Ecto neural progenitor cell (in vitro differentiated cells): Measurements from ENCODE around the gene KDM6B.
"Not testable (repeated sequence)": the region's sequence is repeated elsewhere in the genome, so short reads cannot be mapped to it uniquely, and the experiment has no call there.

Experiments
- DNase-seq: peaks from one replicate; pipeline ENCODE4 v3.0.0-alpha.2; 2018; ENCODE audit warnings: low spot score

The KDM6B gene, protein sequence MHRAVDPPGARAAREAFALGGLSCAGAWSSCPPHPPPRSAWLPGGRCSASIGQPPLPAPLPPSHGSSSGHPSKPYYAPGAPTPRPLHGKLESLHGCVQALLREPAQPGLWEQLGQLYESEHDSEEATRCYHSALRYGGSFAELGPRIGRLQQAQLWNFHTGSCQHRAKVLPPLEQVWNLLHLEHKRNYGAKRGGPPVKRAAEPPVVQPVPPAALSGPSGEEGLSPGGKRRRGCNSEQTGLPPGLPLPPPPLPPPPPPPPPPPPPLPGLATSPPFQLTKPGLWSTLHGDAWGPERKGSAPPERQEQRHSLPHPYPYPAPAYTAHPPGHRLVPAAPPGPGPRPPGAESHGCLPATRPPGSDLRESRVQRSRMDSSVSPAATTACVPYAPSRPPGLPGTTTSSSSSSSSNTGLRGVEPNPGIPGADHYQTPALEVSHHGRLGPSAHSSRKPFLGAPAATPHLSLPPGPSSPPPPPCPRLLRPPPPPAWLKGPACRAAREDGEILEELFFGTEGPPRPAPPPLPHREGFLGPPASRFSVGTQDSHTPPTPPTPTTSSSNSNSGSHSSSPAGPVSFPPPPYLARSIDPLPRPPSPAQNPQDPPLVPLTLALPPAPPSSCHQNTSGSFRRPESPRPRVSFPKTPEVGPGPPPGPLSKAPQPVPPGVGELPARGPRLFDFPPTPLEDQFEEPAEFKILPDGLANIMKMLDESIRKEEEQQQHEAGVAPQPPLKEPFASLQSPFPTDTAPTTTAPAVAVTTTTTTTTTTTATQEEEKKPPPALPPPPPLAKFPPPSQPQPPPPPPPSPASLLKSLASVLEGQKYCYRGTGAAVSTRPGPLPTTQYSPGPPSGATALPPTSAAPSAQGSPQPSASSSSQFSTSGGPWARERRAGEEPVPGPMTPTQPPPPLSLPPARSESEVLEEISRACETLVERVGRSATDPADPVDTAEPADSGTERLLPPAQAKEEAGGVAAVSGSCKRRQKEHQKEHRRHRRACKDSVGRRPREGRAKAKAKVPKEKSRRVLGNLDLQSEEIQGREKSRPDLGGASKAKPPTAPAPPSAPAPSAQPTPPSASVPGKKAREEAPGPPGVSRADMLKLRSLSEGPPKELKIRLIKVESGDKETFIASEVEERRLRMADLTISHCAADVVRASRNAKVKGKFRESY (N-terminal part only)

DNA sequence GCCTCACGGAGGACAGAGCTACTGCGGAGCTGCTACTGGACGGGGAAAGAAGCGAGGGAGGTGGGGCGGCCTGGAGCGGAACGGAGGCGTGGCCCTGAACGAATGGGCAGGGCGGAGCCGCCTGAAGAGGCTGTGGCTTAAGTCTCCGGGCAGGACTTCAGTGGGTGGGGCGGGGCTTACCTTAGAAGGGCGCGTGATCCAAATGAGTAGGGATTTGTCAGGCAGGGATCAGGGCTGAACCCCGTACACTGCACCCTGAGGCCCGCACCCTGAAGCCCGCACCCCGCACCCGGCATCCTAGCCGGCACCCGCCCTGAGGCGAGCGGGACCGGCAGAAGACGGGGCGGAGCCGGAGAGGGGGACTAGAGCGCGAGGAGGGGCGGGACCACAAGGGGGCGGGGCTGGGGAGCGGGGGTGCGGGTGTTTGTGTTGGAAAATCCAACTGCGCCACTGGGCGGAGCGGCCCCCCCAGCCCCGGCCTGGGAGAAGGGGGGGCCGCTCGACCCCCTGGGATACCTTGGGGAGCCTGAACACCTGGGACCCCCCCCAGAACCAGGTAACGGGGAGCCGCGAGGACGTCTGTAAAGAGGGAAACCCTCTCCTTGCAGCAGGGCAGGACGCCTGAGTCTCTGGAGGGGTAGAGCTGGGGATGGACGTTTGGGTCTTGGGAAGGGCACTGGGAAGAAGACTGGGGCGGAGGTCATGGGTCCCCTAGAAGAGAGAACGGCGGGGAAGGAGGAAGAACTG is at the start of gene KDM6B:
Gene KDM6B (plus strand): TSS at position 423 of the 747 bp plus-strand sequence. CDS start 11,338 bp downstream, outside the sequence.
- peak; percentile 95 for DNase-seq

DNA sequence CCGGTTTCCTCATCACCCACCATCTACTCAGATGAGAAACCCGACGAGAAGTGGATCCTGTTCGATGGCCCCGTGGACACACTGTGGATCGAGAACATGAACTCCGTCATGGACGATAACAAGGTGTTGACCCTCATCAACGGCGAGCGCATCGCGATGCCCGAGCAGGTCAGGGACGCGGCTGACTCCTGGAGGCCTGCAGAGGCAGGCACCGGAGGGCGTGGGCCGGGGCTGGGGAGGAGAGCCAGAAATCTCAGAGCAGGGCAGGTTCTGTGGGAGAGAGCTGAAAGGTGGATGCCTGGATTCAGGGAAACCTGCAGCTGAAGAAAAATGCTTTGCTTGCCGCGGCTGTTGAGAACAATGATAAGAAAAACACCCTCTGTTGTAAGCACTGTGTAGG is 47.2 kb upstream of the KDM6B start:
- DNase-seq = no peak

DNA sequence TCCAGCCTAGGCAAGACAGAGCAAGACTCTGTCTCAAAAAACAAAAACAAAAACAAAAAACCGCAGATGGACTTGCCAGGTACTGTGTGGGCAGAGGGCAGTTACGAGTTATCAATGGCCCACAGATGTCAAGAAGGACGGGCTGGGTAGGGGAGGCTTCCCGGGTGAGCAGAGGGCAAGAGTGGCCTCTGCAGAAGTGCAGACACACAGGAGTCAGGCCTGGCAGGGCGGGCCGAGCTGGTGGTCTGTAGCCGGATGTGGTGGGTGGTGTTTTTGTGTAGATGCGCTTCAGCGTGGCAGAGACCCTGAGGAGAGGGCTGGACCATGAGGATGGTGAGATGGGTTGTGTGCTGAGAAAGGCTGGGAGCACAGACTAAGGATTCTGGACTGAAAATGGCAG is 44.9 kb upstream of the KDM6B start:
- no peak for DNase-seq

DNA sequence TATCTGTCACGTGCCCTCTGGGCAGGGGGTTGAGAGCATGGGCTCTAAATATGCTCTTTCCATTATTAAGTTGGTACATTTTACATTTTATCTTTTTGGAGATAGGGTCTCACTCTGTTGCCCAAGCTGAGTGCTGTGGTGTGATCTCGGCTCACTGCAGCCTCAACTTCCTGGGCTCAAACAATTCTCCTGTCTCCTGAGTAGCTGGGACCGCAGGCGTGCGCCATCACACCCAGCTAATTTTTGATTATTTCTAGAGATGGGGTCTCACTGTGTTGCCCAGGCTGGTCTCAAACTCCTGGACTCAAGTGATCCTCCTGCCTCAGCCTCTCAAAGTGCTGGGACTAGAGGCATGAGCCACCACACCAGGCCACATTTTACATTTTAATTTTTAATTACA is 43.9 kb upstream of the KDM6B start:
- no peak for DNase-seq

DNA sequence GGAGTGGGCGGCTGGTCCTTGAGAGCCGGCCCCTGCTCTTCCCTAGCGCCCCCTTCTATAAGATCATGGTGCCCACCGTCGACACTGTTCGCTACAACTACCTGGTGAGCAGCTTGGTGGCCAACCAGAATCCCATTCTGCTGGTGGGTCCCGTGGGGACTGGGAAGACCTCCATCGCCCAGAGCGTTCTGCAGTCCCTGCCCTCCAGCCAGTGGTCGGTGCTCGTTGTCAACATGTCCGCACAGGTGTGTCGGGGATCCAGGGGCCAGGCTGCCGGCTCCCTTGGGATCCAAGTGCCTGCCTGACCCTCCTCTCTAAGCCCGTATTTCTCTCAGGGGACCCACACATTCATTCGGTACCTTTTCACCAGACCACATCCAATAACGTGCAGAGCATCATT is 41.4 kb upstream of the KDM6B start:
- no peak for DNase-seq

DNA sequence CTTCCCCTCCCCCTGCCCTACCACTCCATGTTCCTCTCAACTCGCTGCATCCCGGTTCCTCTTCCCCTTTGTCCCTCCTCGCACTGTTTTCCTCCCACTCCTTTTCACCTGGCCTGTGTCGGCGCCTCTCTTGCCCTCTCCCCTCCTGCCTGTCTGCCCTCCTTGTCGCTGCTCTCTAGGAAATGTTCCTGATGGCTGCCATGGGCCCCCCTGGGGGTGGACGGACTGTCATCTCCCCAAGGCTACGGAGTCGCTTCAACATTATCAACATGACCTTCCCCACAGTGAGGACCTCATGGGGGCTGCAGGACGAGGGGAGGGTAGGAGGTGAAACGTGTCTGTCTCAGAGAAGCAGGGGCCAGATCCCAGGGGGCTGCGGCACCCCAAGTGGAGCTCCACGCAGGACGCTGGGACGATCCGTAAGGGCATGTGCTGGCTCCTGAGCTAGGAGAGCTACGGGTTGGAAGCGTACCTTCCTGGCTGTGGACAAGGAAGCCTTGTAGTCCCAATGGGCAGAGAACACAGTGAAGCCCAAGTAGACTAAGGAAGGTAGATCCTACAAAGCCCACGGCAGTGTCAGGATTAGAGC is 39.8 kb upstream of the KDM6B start:
- DNase-seq = no peak

DNA sequence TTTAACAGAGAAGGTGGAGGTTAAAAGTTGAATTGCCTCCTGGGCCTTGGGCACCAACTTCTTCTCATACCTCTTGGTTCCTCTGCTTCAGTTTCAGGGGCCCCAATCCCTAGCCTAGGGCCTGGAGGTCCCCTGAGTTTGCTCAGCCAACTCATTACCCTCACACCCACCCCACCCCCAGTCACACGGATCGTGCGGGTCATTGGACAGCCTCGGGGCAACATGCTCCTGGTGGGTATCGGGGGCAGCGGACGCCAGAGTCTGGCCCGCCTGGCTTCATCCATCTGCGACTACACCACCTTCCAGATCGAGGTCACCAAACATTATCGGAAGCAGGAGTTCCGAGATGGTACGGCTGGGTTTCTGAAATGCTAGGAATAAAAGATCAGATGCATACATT is 36.0 kb upstream of the KDM6B start:
- no peak for DNase-seq

DNA sequence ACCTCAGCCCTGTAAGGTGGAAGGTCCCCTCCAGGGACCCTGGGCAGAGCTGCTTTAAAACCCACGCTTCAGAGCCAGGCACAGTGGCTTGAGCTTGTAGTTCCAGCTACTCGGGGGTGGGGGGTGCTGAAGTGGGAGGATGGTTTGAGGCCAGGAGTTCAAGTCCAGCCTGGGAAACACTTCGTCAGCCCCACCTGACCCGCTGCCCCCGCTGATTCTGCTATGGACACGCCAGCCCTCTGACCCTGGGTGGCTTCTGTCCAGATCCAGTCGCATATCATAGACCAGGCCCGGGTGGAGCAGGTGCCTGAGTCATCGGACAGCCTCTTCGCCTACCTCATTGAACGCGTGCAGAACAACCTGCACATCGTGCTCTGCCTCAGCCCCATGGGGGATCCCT is 35.2 kb upstream of the KDM6B start:
- no peak for DNase-seq

DNA sequence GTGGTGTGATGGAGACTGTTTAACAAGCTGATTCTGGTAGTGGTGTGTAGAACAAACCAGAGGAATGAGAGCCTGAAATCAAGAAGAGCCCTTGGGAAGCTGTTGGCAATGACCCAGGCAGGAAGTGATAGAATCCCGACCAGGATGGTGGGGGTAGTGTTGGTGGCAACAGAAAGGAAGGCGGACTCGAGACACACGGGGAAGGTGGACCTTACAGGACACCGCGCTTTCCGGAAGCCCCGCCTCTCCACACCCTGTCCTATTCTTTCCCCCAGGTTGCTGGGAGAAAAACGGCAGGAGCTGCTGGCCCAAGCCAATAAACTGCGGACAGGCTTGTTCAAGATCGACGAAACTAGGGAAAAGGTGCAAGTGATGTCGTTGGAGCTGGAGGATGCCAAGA is 30.0 kb upstream of the KDM6B start:
- no peak for DNase-seq

DNA sequence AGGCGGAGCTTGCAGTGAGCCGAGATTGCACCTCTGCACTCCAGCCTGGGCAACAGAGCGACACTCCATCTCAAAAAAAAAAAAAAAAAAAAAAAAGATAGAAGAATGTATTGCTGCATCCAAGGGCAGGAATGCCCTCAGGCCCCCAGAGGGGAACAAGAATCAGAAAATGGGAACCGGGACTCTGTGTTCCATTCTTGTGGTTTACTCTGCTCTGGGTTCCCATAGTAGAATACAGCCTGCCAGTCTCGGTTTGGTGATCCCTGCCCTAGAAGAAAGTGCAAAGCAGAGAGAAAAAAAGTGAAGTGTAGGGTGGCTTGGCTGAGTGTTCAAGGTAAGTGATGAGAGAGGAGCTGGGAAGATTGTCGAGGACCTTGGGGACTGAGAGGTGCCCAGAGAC is 27.4 kb upstream of the KDM6B start:
- no peak for DNase-seq

DNA sequence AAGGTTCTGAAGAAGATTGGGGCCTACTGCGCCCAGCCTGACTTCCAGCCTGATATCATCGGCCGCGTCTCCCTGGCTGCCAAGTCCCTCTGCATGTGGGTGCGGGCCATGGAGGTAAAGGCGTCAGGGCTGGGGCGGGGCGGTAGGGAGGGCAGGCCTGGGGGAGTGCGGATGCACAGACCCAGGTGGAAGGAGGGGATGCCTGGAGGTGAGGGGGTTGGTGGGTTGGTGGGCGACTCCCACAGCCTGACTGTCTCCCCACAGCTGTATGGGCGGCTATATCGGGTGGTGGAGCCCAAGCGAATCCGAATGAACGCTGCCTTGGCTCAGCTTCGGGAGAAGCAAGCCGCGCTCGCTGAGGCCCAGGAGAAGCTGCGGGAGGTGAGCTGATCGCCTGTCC is 26.8 kb upstream of the KDM6B start:
- DNase-seq = no peak

DNA sequence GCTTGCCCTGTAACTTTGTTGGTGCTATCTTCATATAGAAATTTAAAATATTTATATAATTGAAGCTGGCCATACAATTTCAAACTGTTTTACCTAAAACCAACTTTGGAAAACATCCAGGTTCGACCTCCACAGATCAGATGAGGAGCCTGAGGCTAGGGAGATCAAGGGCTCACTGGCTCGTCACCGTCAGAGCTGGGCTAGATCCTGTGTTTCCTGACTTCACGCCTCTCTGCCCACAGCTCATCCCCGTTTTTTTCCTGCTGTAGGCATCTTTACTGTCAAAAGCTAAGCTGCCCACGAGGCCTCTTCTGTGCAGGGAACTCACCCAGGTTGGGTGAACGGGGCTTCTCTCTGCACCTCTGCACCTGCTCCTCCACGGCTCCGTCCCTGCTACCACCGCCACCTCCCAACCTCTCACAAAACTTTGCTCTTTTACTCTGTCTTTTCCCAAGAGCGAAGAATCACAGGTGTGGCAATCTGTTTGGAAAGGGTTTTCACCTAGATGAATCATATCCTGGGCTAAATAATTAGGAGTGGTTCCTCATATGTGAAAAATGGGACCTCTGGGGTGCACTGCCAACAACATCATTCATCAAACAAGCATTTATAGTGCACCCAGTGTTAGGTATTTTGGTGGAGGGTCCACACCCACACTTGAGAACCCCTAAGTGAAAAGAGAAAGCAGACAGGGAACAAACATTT is 24.8 kb upstream of the KDM6B start:
- no peak for DNase-seq

DNA sequence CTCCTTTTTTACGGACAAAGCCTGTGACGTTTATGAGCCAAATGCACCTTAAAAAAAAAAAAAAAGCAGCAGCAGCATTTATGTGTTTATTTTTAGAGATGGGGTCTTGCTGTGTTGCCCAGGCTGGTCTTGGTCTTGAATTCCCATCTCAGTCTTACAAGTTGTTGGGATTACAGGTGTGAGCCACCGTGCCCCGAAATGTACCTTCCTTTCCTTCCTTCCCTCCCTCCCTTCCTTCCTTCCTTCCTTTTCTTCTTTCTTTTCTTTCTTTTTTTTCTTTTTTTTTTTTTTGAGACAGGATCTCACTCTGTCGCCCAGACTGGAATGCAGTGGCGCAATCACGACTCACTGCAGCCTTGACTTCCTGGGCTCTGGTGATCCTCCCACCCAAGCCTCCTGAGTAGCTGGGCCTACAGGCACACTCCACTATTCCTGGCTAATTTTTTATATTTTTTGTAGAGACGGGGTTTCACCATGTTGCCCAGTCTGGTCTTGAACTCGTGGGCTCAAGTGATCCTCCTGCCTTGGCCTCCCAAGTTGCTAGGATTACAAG is 24.1 kb upstream of the KDM6B start:
- not testable (repeated sequence) for DNase-seq

DNA sequence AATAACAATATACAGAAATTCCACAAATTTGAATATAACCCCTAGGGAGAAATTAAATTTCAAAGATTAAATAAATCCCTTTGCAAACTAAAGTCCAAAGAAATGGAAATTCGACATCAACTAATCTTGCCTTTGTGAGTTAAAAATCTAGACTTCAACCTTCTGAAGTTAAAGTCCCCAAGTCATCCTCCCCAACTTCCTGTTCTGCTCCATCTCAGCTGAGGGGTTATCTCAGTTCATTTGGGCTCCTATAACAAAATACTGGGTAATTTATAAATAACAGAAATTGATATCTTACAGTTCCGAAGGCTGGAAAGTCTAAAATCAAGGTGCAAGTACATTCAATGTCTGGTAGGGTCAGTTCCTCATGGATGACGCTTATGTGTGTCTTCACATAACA is 22.8 kb upstream of the KDM6B start:
- DNase-seq = no peak

DNA sequence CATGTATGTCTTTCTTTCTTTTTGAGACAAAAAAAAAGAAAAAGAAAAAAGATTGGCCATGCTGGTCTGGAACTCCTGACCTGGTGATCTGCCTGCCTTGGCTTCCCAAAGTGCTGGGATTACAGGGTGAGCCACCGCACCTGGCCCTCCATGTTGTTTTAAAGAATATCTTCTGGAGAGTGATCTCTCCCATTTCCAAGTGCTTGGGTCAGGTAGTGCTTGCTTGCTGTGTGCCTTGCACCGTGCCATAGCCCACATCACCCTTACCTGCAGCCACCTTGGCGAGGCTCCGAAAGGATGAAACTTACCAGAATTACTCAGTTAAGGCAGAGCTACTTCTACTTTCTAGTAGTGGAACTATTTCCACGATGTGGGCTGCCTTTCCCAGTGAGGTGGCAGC is 19.0 kb upstream of the KDM6B start:
- no peak for DNase-seq

DNA sequence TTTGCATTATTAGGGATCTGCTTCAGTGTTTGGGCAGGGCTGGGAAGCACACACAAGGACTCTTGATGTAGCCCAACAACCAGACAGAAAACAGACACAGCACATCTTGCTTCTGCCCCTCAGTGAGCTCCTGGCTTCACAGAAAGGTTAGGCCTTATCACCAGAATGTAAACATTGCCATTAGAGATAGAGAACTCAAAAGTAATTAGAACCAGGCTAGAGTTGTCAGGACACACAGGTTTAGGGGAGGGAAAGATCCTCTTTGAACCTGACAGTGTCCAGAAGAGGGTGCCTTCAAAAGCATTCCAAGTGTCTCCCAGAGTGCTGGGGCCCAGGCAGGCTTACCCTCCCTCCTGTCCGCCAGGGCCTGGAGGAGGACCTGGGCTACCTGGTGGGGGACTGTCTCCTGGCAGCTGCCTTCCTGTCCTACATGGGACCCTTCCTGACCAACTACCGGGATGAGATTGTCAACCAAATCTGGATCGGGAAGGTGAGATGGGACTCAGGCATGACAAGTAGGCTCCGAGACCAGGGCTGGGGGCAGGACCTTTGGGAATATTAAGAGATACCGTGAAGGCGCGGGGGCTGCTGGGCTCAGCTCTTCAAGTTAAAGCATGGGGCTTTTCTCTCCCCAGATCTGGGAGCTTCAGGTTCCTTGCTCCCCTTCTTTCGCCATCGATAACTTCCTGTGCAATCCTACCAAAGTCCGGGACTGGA is 16.9 kb upstream of the KDM6B start:
- no peak for DNase-seq

DNA sequence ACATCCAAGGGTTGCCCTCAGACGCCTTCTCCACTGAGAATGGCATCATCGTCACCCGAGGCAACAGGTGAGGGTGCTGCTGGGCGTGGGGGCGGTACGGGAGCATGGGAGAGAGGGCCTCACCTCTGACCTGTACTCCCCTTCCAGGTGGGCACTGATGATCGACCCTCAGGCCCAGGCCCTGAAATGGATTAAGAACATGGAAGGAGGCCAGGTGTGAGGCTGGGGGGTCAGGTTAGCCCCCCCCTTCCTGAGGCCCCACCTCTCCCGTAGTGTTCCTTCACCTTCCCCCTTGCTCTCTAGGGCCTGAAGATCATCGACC is 16.4 kb upstream of the KDM6B start:
- DNase-seq = no peak

DNA sequence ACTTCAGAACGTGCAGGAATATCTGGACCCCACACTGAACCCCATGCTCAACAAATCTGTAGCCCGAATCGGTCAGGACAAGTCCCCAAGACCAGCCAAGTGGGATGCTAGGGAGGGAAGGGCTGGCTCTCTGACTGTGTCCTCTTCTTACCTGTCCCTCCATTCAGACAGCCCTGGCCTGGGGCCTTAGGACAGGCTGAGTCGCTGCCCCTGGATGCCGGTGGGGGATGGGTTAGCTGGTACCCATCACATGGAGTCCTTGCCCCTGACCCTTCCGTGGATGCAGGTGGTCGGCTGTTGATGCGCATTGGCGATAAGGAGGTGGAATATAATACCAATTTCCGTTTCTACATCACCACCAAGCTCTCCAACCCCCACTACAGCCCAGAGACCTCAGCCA is 16.0 kb upstream of the KDM6B start:
- DNase-seq = peak; percentile 42

DNA sequence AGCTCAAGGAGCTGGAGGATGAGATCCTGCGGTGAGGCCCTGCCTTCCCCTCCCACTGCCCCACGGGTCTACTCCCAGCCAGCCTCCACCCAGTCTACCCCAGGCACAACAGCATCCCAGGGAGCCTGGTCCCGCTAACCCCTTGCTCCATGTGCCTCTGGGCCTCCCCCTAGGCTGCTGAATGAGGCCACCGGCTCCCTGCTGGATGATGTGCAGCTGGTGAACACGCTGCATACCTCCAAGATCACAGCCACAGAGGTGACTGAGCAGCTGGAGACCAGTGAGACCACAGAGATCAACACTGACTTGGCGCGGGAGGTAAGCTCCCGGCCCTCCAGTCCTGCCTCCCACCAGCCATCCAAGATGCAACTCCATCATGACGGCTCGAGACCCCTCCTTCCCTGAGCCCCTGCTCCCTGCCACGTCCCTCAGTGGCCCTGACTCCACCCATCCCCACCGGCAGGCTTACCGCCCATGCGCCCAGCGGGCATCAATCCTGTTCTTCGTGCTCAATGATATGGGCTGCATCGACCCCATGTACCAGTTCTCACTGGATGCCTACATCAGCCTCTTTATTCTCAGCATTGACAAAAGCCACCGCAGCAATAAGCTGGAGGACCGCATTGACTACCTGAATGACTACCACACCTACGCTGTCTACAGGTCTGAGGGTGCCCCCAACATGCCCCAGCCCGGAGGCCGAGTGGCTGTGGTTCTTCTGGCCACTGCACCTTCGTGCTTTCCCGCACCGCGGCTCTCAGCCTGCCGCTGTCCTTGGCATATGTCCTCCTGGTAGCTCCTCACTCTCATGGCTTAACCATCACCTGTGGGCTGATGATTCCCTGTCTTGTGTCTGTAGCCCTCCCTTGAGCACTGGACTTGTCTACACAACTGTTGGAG is 15.0 kb upstream of the KDM6B start:
- DNase-seq = peak; percentile 45
